K562 (cell line): Measurements from ENCODE around the gene CLIP1. TPM values are rescaled to one million over a fixed set of nuclear protein-coding genes. Genes with fewer than 3 reads are reported as not detected.

Experiments used
- BMI1 ChIP-seq: fragments of 150-350 bp; IDR thresholded peaks from 2 replicates; pipeline ENCODE4 v1.6.1; 2014; ENCODE audit warnings: low read length
- CXXC5 ChIP-seq: fragments of 250-450 bp; sonication (Bioruptor Pico); IDR thresholded peaks from 2 replicates; pipeline ENCODE4 v1.8.0; 2022; ENCODE audit warnings: inconsistent platforms, mild to moderate bottlenecking, moderate library complexity
- ETV6 ChIP-seq, 3 experiments: fragments of 150-350 bp in 1 of 3; sonication (generic) in 1 of 3; formaldehyde crosslinking in 1 of 3; IDR thresholded peaks; 2 replicates each; pipeline versions ENCODE4 v1.6.1 to v1.8.0; 2014 to 2022; ENCODE audit warnings: borderline replicate concordance in 2 of 3, low read depth in 2 of 3, antibody characterized with exemption in 1 of 3, low read length in 1 of 3, mild to moderate bottlenecking in 1 of 3, missing genetic modification reagents in 1 of 3
- GATAD2A ChIP-seq: fragments of 450-650 bp; IDR thresholded peaks from 2 replicates; pipeline ENCODE4 v1.6.1; 2017
- HDAC2 ChIP-seq: fragments of 450-650 bp; IDR thresholded peaks from 2 replicates; pipeline ENCODE4 v1.6.1; 2016; ENCODE audit warnings: mild to moderate bottlenecking
- HDAC8 ChIP-seq: fragments of 450-650 bp; IDR thresholded peaks from 2 replicates; pipeline ENCODE4 v1.6.1; 2016; ENCODE audit warnings: mild to moderate bottlenecking, missing genetic modification characterization, moderate library complexity, missing compliant biosample characterization
- HMGN3 ChIP-seq: IDR thresholded peaks from 2 replicates; pipeline ENCODE4 v1.6.1; 2011; ENCODE audit warnings: borderline replicate concordance, low read depth, mild to moderate bottlenecking, mixed read lengths, low read length; ENCODE audit not compliant: insufficient read length; ENCODE audit errors: extremely low read depth
- KLF13 ChIP-seq: fragments of 450-650 bp; IDR thresholded peaks from 2 replicates; pipeline ENCODE4 v1.6.1; 2016; ENCODE audit warnings: missing genetic modification characterization, low read depth, mild to moderate bottlenecking, missing compliant biosample characterization, moderate library complexity, borderline replicate concordance
- NELFE ChIP-seq: IDR thresholded peaks from 2 replicates; pipeline ENCODE4 v1.6.1; 2011; ENCODE audit warnings: mild to moderate bottlenecking; ENCODE audit not compliant: insufficient read depth, insufficient read length
- NR2F6 ChIP-seq: fragments of 450-650 bp; formaldehyde crosslinking; IDR thresholded peaks from 2 replicates; pipeline ENCODE4 v1.4.0; 2020; ENCODE audit warnings: mild to moderate bottlenecking
- RBM17 ChIP-seq: fragments of 200-400 bp; formaldehyde crosslinking; IDR thresholded peaks from 2 replicates; pipeline ENCODE4 v1.6.1; 2017; ENCODE audit warnings: low read depth, mild to moderate bottlenecking, low read length, borderline replicate concordance
- SMAD1 ChIP-seq: fragments of 150-350 bp; IDR thresholded peaks from 2 replicates; pipeline ENCODE4 v1.6.1; 2014; ENCODE audit warnings: low read length, low read depth; ENCODE audit not compliant: partially characterized antibody
- SREBF1 ChIP-seq: fragments of 150-350 bp; IDR thresholded peaks from 2 replicates; pipeline ENCODE4 v1.6.1; 2014; ENCODE audit warnings: antibody characterized with exemption, low read depth, low read length, borderline replicate concordance
- TCF7 ChIP-seq: sonication (generic); IDR thresholded peaks from 2 replicates; pipeline ENCODE4 v1.6.1; 2016; ENCODE audit warnings: antibody characterized with exemption, borderline replicate concordance
- ZBTB1 ChIP-seq: sonication (generic); formaldehyde crosslinking; IDR thresholded peaks from 2 replicates; pipeline ENCODE4 v1.8.1; 2023; ENCODE audit warnings: missing genetic modification reagents, low read depth, mild to moderate bottlenecking, borderline replicate concordance
- ZBTB8A ChIP-seq: fragments of 450-650 bp; IDR thresholded peaks from 2 replicates; pipeline ENCODE4 v1.6.1; 2018; ENCODE audit warnings: mild to moderate bottlenecking, moderate library complexity; ENCODE audit not compliant: partially characterized antibody
- polyA plus RNA-seq, 8 experiments: library from polyadenylated mRNA; depleted of rRNA in 4 of 8; stranded (reverse) in 5 of 8; unstranded in 3 of 8; fragments of >200 nt; fragmentation: Nextera tagmentation in 2 of 8; fragmentation: Illumina TruSeq in 1 of 8; extraction: Ambion mirVana in 2 of 8; extraction: Trizol in 1 of 8; gene quantifications; 2 replicates each; pipeline versions ENCODE4 v1.2.1 to v1.2.3, GENCODE V29; 2011 to 2014; ENCODE audit warnings: inconsistent platforms in 1 of 8, missing spikeins in 1 of 8
- total RNA-seq, 7 experiments: library from RNA; depleted of rRNA in 6 of 7; stranded (reverse); fragments of >200 nt in 6 of 7; fragmentation: Illumina TruSeq in 2 of 7; extraction: Trizol in 2 of 7; gene quantifications; 2 replicates each; pipeline versions ENCODE4 v1.2.1 to v1.2.3, GENCODE V29; 2011 to 2021; ENCODE audit warnings: low replicate concordance in 1 of 7
- TF ChIP-seq, protein P1 (sequence below): fragments of 250-450 bp; sonication (Bioruptor Pico); IDR thresholded peaks from 2 replicates; pipeline ENCODE4 v1.4.0; 2020; ENCODE audit warnings: mild to moderate bottlenecking
- TF ChIP-seq, protein P2 (sequence below), 3 experiments: fragments of 200-800 bp in 1 of 3; sonication (Bioruptor generic) in 1 of 3; sonication (generic) in 1 of 3; formaldehyde crosslinking in 1 of 3; IDR thresholded peaks; 2 replicates each; pipeline versions ENCODE4 v1.6.1 to v1.8.0; 2016 to 2022; ENCODE audit warnings: mild to moderate bottlenecking in 2 of 3, missing compliant biosample characterization in 2 of 3, missing genetic modification characterization in 2 of 3, missing genetic modification reagents in 1 of 3
- TF ChIP-seq, protein P3 (sequence below): fragments of 250-450 bp; sonication (Bioruptor Pico); IDR thresholded peaks from 2 replicates; pipeline ENCODE4 v1.4.0; 2020; ENCODE audit warnings: mild to moderate bottlenecking, moderate library complexity

CLIP1 gene
- total and polyA plus RNA-seq, 9 of the 15 experiments (the other 6 are each of a cell fraction or from before 2014, with no cell fraction given), result 5.8 to 33.9 (median 27.6) TPM

GRCh38 chr12:122225683-122226365 lies 196.6 kb downstream of the CLIP1 start, which contains the start of gene DIABLO (continued):
- TF ChIP-seq, protein P1, sequence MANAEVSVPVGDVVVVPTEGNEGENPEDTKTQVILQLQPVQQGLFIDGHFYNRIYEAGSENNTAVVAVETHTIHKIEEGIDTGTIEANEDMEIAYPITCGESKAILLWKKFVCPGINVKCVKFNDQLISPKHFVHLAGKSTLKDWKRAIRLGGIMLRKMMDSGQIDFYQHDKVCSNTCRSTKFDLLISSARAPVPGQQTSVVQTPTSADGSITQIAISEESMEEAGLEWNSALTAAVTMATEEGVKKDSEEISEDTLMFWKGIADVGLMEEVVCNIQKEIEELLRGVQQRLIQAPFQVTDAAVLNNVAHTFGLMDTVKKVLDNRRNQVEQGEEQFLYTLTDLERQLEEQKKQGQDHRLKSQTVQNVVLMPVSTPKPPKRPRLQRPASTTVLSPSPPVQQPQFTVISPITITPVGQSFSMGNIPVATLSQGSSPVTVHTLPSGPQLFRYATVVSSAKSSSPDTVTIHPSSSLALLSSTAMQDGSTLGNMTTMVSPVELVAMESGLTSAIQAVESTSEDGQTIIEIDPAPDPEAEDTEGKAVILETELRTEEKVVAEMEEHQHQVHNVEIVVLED (CRISPR knock-in tag), result peak; percentile 96
- TF ChIP-seq TCF7 (no peak), RBM17 (no peak), CXXC5 (peak; percentile 81), HMGN3 (peak; percentile 82), HDAC2 (peak; percentile 68), ZBTB1 (CRISPR knock-in tag) (peak; percentile 82; the same call in 1 of the 2 replicates), NR2F6 (CRISPR knock-in tag) (no peak), KLF13 (tag) (peak; percentile 84), ZBTB8A (no peak), NELFE (no peak), ETV6 (IDR thresholded peaks at IDR 0.05; ENCODE audit: borderline replicate concordance in 1 of 2, low read depth in 2 of 2, low read length in 1 of 2) (no peak), ETV6 (CRISPR knock-in tag; IDR thresholded peaks at IDR 0.05; ENCODE audit: borderline replicate concordance) (no peak), GATAD2A (no peak), HDAC8 (tag) (no peak), SREBF1 (no peak), SMAD1 (peak; percentile 69), BMI1 (no peak)
- TF ChIP-seq, protein P2, sequence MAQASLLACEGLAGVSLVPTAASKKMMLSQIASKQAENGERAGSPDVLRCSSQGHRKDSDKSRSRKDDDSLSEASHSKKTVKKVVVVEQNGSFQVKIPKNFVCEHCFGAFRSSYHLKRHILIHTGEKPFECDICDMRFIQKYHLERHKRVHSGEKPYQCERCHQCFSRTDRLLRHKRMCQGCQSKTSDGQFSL (CRISPR knock-in tag; IDR thresholded peaks at IDR 0.05), result peak; percentile 89
- TF ChIP-seq, protein P2 (tag; IDR thresholded peaks at IDR 0.05), result no peak
- TF ChIP-seq, protein P3, sequence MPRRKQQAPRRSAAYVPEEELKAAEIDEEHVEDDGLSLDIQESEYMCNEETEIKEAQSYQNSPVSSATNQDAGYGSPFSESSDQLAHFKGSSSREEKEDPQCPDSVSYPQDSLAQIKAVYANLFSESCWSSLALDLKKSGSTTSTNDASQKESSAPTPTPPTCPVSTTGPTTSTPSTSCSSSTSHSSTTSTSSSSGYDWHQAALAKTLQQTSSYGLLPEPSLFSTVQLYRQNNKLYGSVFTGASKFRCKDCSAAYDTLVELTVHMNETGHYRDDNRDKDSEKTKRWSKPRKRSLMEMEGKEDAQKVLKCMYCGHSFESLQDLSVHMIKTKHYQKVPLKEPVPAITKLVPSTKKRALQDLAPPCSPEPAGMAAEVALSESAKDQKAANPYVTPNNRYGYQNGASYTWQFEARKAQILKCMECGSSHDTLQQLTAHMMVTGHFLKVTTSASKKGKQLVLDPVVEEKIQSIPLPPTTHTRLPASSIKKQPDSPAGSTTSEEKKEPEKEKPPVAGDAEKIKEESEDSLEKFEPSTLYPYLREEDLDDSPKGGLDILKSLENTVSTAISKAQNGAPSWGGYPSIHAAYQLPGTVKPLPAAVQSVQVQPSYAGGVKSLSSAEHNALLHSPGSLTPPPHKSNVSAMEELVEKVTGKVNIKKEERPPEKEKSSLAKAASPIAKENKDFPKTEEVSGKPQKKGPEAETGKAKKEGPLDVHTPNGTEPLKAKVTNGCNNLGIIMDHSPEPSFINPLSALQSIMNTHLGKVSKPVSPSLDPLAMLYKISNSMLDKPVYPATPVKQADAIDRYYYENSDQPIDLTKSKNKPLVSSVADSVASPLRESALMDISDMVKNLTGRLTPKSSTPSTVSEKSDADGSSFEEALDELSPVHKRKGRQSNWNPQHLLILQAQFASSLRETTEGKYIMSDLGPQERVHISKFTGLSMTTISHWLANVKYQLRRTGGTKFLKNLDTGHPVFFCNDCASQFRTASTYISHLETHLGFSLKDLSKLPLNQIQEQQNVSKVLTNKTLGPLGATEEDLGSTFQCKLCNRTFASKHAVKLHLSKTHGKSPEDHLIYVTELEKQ, result no peak
